Sigmoid colon (tissue), 7 donors: ENCODE results near the gene CMSS1. TPM values are rescaled to one million over a fixed set of nuclear protein-coding genes. Genes with fewer than 3 reads are reported as not detected.

Experiments
- DNase-seq: peaks from one replicate; pipeline ENCODE4 v3.0.0-alpha.2; 2019
- H3K27ac ChIP-seq, 4 donors: fragments of 200-600 bp; sonication (generic); one replicate each; pipeline ENCODE4 v1.5.1; 2016 to 2019; ENCODE audit warnings: mild to moderate bottlenecking in 1 of 4
- H3K27me3 ChIP-seq, 3 donors: fragments of 200-600 bp; sonication (generic); one replicate each; pipeline ENCODE4 v1.5.1; 2019; ENCODE audit warnings: mild to moderate bottlenecking in 1 of 3
- H3K36me3 ChIP-seq, 4 donors: fragments of 200-600 bp; sonication (generic); one replicate each; pipeline ENCODE4 v1.5.1; 2016 to 2019
- H3K4me1 ChIP-seq, 4 donors: fragments of 200-600 bp; sonication (generic); one replicate each; pipeline ENCODE4 v1.5.1; 2017 to 2019
- H3K4me3 ChIP-seq, 4 donors: fragments of 200-600 bp; sonication (generic); one replicate each; pipeline ENCODE4 v1.5.1; 2017 to 2019; ENCODE audit warnings: mild to moderate bottlenecking in 2 of 4, moderate library complexity in 1 of 4
- H3K9me3 ChIP-seq, 4 donors: fragments of 200-600 bp in 3 of 4; sonication (generic) in 3 of 4; one replicate each; pipeline versions ENCODE4 v1.5.1 to v1.6.1; 2013 to 2019
- CTCF ChIP-seq, 4 experiments: fragments of 450-650 bp in 3 of 4; fragments of 200-600 bp in 1 of 4; IDR thresholded peaks; one replicate each; pipeline ENCODE4 v1.5.1; 2016 to 2019; ENCODE audit warnings: antibody characterized with exemption in 4 of 4, mild to moderate bottlenecking in 3 of 4, moderate library complexity in 2 of 4
- EP300 ChIP-seq, 4 donors: sonication (generic); formaldehyde crosslinking; IDR thresholded peaks; one replicate each; pipeline ENCODE4 v1.6.1; 2017; ENCODE audit warnings: antibody characterized with exemption in 4 of 4
- POLR2A ChIP-seq, 2 donors: fragments of 450-650 bp; IDR thresholded peaks; one replicate each; pipeline ENCODE4 v1.6.1; 2016; ENCODE audit warnings: antibody characterized with exemption in 2 of 2, mild to moderate bottlenecking in 2 of 2, moderate library complexity in 2 of 2
- POLR2AphosphoS5 ChIP-seq, 4 donors: sonication (generic); formaldehyde crosslinking; IDR thresholded peaks; one replicate each; pipeline ENCODE4 v1.6.1; 2017; ENCODE audit warnings: antibody characterized with exemption in 4 of 4
- WGBS, 2 donors: extraction: QIAGEN DNeasy Blood & Tissue Kit; methylation state at CpG; one replicate each; pipeline ENCODE4 v1.1.7; 2013; 5-methylcytosine and 5-hydroxymethylcytosine counted together
- intact Hi-C: fragments of 100-400 bp; cut with DNase I; formaldehyde crosslinking; loops from one replicate; pipeline ENCODE4 v1.15.1; 2023
- polyA plus RNA-seq, 3 donors: library from polyadenylated mRNA; stranded (reverse); fragments of 200-250 nt; gene quantifications; one replicate each; pipeline ENCODE4 v1.2.3, GENCODE V29; 2013
- total RNA-seq, 4 donors: library from RNA; depleted of rRNA; stranded (reverse); fragments of >200 nt; gene quantifications; one replicate each; pipeline ENCODE4 v1.1.0, GENCODE V29; 2016
- donor health status: healthy with polysubstance abuse.
- donor health status: Bipolar disorder and iron deficiency.
- donor health status: healthy.

Gene CMSS1
- total and polyA plus RNA-seq, 7 donors = 6.0 to 19.4 (median 13.9) TPM

- intact Hi-C loops = no loop called here
- Histone ChIP-seq H3K36me3 (no peaks in the 10 kb centered on the region), H3K9me3 (no peaks in the 10 kb centered on the region), H3K27ac (no peak overlapping the region), H3K4me3 (no peak overlapping the region), H3K27me3 (no peaks in the 10 kb centered on the region), H3K4me1 (peaks cover 0 to 37% (median 19%) of the 10 kb centered on the region in 4 donors)
- DNase-seq = no peak
- TF ChIP-seq EP300 (IDR thresholded peaks at IDR 0.05) = no peak
- no peak for TF ChIP-seq POLR2A (IDR thresholded peaks at IDR 0.05)
- no peak for TF ChIP-seq POLR2AphosphoS5 (IDR thresholded peaks at IDR 0.05)
- TF ChIP-seq CTCF (IDR thresholded peaks at IDR 0.05) = no peak
- WGBS, 2 donors = 97 to 100% methylated on average over 1 of the region's 1 CpG
These were observed 211.4 kb downstream of the CMSS1 start for GRCh38 chr3:100029052-100029451.

- no peaks in the 10 kb centered on the region for H3K27me3 ChIP-seq
- no peak for DNase-seq
- intact Hi-C loops = no loop called here
- 65 to 72% methylated on average over 2 of the region's 2 CpGs for WGBS, 2 donors
- no peaks in the 10 kb centered on the region for H3K9me3 ChIP-seq
- H3K4me3 ChIP-seq = no peak overlapping the region
- no peaks in the 10 kb centered on the region for H3K36me3 ChIP-seq
- TF ChIP-seq EP300 (IDR thresholded peaks at IDR 0.05) (no peak), POLR2A (IDR thresholded peaks at IDR 0.05) (no peak), CTCF (IDR thresholded peaks at IDR 0.05) (no peak), POLR2AphosphoS5 (IDR thresholded peaks at IDR 0.05) (no peak)
- peaks cover 0 to 37% (median 25%) of the 10 kb centered on the region in 4 donors for H3K4me1 ChIP-seq
- H3K27ac ChIP-seq = no peak overlapping the region
These were observed 212.0 kb downstream of the CMSS1 start for GRCh38 chr3:100029689-100030088.

GRCh38 chr3:100030346-100030745 is 212.7 kb downstream of the CMSS1 start:
- intact Hi-C loops = no loop called here
- no peaks in the 10 kb centered on the region for H3K36me3 ChIP-seq
- TF ChIP-seq POLR2AphosphoS5 (IDR thresholded peaks at IDR 0.05) = no peak
- TF ChIP-seq CTCF (IDR thresholded peaks at IDR 0.05) = no peak
- TF ChIP-seq POLR2A (IDR thresholded peaks at IDR 0.05) = no peak
- no peak for TF ChIP-seq EP300 (IDR thresholded peaks at IDR 0.05)
- no peaks in the 10 kb centered on the region for H3K27me3 ChIP-seq
- H3K4me3 ChIP-seq = no peak overlapping the region
- WGBS, 2 donors = 90 to 92% methylated on average over 3 of the region's 3 CpGs
- peaks cover 0 to 32% (median 26%) of the 10 kb centered on the region in 4 donors for H3K4me1 ChIP-seq
- H3K27ac ChIP-seq = no peak overlapping the region
- no peaks in the 10 kb centered on the region for H3K9me3 ChIP-seq
- DNase-seq = no peak

GRCh38 chr3:100030914-100031425 is 213.3 kb downstream of the CMSS1 start:
- no peak for DNase-seq
- Histone ChIP-seq H3K4me3 (no peak overlapping the region), H3K27ac (no peak overlapping the region), H3K4me1 (peaks cover 0 to 32% (median 26%) of the 10 kb centered on the region in 4 donors), H3K27me3 (no peaks in the 10 kb centered on the region), H3K9me3 (no peaks in the 10 kb centered on the region), H3K36me3 (no peaks in the 10 kb centered on the region)
- TF ChIP-seq EP300 (IDR thresholded peaks at IDR 0.05) (no peak), CTCF (IDR thresholded peaks at IDR 0.05) (no peak), POLR2A (IDR thresholded peaks at IDR 0.05) (no peak), POLR2AphosphoS5 (IDR thresholded peaks at IDR 0.05) (no peak)
- WGBS, 2 donors = 94% methylated on average over 1 of the region's 1 CpG
- intact Hi-C loops = no loop called here

- TF ChIP-seq POLR2A (IDR thresholded peaks at IDR 0.05) (no peak), EP300 (IDR thresholded peaks at IDR 0.05) (no peak), POLR2AphosphoS5 (IDR thresholded peaks at IDR 0.05) (no peak)
- no peak for DNase-seq
- Histone ChIP-seq H3K9me3 (no peaks in the 10 kb centered on the region), H3K27ac (peak overlapping the region in 1 of 4 donors; percentile 59), H3K36me3 (no peaks in the 10 kb centered on the region), H3K4me3 (no peak overlapping the region), H3K4me1 (peaks cover 0 to 32% (median 26%) of the 10 kb centered on the region in 4 donors), H3K27me3 (no peaks in the 10 kb centered on the region)
- intact Hi-C loops = no loop called here
- WGBS, 2 donors = 85 to 87% methylated on average over 5 of the region's 5 CpGs
These were observed 214.6 kb downstream of the CMSS1 start for GRCh38 chr3:100032243-100032642.
